ENCODE measurements around the gene DGKH. TPM values are rescaled to one million over a fixed set of nuclear protein-coding genes. Genes with fewer than 3 reads are reported as not detected.
"Not testable (repeated sequence)": the region's sequence is repeated elsewhere in the genome, so short reads cannot be mapped to it uniquely, and the experiment has no call there.

Gene DGKH
- total RNA-seq, 1 experiment from 2014 or later = 22.8 TPM

DNA sequence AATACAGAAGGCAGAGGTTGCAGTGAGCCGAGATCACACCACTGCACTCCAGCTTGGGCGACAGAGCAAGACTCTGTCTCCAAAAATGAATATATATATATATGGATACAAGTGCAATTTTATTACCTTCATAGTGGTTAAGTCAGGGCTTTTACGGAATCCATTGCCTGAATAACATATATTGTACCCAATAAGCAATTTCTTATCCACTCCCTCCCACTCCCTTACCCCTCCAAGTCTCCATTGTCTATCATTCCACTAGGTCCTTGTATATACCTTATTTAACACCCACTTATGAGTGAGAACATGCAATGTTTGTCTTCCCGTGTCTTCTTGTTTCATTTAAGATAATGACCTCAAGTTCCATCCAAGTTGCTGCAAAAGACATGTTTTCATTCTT is 175.2 kb downstream of the DGKH start:
- H3K27ac ChIP-seq (ENCODE audit: low read length) = no peak overlapping the region
- DNase-seq (ENCODE audit: low read depth, low spot score) (no peak), ATAC-seq (no peak)
- POLR2A ChIA-PET = no interaction called here
- no peaks in the 10 kb centered on the region for H3K4me1 ChIP-seq (ENCODE audit: control insufficient read depth, insufficient read depth, low read length)
- H3K36me3 ChIP-seq (ENCODE audit: control insufficient read depth, insufficient read depth, low read length) = peaks cover 6% of the 10 kb centered on the region; the same call in 1 of the 2 replicates
- no peaks in the 10 kb centered on the region for H3K9me3 ChIP-seq (ENCODE audit: control insufficient read depth, insufficient read depth, low read depth, low read length)
- BruUV-seq (replicated peaks) = no TSS peak
- TF ChIP-seq, protein P1, sequence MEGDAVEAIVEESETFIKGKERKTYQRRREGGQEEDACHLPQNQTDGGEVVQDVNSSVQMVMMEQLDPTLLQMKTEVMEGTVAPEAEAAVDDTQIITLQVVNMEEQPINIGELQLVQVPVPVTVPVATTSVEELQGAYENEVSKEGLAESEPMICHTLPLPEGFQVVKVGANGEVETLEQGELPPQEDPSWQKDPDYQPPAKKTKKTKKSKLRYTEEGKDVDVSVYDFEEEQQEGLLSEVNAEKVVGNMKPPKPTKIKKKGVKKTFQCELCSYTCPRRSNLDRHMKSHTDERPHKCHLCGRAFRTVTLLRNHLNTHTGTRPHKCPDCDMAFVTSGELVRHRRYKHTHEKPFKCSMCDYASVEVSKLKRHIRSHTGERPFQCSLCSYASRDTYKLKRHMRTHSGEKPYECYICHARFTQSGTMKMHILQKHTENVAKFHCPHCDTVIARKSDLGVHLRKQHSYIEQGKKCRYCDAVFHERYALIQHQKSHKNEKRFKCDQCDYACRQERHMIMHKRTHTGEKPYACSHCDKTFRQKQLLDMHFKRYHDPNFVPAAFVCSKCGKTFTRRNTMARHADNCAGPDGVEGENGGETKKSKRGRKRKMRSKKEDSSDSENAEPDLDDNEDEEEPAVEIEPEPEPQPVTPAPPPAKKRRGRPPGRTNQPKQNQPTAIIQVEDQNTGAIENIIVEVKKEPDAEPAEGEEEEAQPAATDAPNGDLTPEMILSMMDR (IDR thresholded peaks at IDR 0.05) = no peak
- no peak for TF ChIP-seq SIN3A (IDR thresholded peaks at IDR 0.05; ENCODE audit: borderline replicate concordance, insufficient read depth, low read depth, low read length)
- TF ChIP-seq POLR2AphosphoS5 (IDR thresholded peaks at IDR 0.05; ENCODE audit: low read depth, low read length) = no peak
- TF ChIP-seq TCF7L2 (IDR thresholded peaks at IDR 0.05; ENCODE audit: low read depth, low read length) = no peak
- TF ChIP-seq, protein P2, sequence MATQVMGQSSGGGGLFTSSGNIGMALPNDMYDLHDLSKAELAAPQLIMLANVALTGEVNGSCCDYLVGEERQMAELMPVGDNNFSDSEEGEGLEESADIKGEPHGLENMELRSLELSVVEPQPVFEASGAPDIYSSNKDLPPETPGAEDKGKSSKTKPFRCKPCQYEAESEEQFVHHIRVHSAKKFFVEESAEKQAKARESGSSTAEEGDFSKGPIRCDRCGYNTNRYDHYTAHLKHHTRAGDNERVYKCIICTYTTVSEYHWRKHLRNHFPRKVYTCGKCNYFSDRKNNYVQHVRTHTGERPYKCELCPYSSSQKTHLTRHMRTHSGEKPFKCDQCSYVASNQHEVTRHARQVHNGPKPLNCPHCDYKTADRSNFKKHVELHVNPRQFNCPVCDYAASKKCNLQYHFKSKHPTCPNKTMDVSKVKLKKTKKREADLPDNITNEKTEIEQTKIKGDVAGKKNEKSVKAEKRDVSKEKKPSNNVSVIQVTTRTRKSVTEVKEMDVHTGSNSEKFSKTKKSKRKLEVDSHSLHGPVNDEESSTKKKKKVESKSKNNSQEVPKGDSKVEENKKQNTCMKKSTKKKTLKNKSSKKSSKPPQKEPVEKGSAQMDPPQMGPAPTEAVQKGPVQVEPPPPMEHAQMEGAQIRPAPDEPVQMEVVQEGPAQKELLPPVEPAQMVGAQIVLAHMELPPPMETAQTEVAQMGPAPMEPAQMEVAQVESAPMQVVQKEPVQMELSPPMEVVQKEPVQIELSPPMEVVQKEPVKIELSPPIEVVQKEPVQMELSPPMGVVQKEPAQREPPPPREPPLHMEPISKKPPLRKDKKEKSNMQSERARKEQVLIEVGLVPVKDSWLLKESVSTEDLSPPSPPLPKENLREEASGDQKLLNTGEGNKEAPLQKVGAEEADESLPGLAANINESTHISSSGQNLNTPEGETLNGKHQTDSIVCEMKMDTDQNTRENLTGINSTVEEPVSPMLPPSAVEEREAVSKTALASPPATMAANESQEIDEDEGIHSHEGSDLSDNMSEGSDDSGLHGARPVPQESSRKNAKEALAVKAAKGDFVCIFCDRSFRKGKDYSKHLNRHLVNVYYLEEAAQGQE (IDR thresholded peaks at IDR 0.05; ENCODE audit: insufficient read depth in 1 of 2, low read depth in 2 of 2, low read length in 1 of 2) = no peak
- H3K27me3 ChIP-seq (ENCODE audit: control insufficient read depth, insufficient read depth, low read length) = no peaks in the 10 kb centered on the region
- in situ Hi-C loops (cut with HindIII; ENCODE audit: low pct_unique_long_range_greater_than_20kb, low sequenced_read_pairs) = no loop called here
- CTCF ChIA-PET = no interaction called here
- intact Hi-C loops (cut with micrococcal nuclease; ENCODE audit: unreplicated experiment) = no loop called here
- no peak overlapping the region for H3K4me3 ChIP-seq (ENCODE audit: low read depth in 2 of 2, low read length in 2 of 2)

GRCh38 chr13:42225051-42225450 is 176.6 kb downstream of the DGKH start:
- in situ Hi-C loops (cut with HindIII; ENCODE audit: low pct_unique_long_range_greater_than_20kb, low sequenced_read_pairs) (no loop called here), intact Hi-C loops (cut with micrococcal nuclease; ENCODE audit: unreplicated experiment) (no loop called here)
- H3K27me3 ChIP-seq (ENCODE audit: control insufficient read depth, insufficient read depth, low read length) = no peaks in the 10 kb centered on the region
- H3K9me3 ChIP-seq (ENCODE audit: control insufficient read depth, insufficient read depth, low read depth, low read length) = no peaks in the 10 kb centered on the region
- ChIA-PET POLR2A (interaction anchor here (0.7 kb wide), 1 partner anchor 26 kb away, joined by 7 read pairs; no protein-coding TSS in a partner anchor), CTCF (no interaction called here)
- DNase-seq (ENCODE audit: low read depth, low spot score) (no peak), ATAC-seq (no peak)
- H3K4me3 ChIP-seq (ENCODE audit: low read depth in 2 of 2, low read length in 2 of 2) = no peak overlapping the region
- peaks cover 2% of the 10 kb centered on the region; the same call in 1 of the 2 replicates for H3K36me3 ChIP-seq (ENCODE audit: control insufficient read depth, insufficient read depth, low read length)
- no peaks in the 10 kb centered on the region for H3K4me1 ChIP-seq (ENCODE audit: control insufficient read depth, insufficient read depth, low read length)
- no TSS peak for BruUV-seq (replicated peaks)
- no peak overlapping the region for H3K27ac ChIP-seq (ENCODE audit: low read length)
- TF ChIP-seq, protein P1 (IDR thresholded peaks at IDR 0.05) = no peak
- TF ChIP-seq SIN3A (IDR thresholded peaks at IDR 0.05; ENCODE audit: borderline replicate concordance, insufficient read depth, low read depth, low read length) (no peak), POLR2AphosphoS5 (IDR thresholded peaks at IDR 0.05; ENCODE audit: low read depth, low read length) (no peak), TCF7L2 (IDR thresholded peaks at IDR 0.05; ENCODE audit: low read depth, low read length) (no peak)
- TF ChIP-seq, protein P2 (IDR thresholded peaks at IDR 0.05; ENCODE audit: insufficient read depth in 1 of 2, low read depth in 2 of 2, low read length in 1 of 2) = no peak

DNA sequence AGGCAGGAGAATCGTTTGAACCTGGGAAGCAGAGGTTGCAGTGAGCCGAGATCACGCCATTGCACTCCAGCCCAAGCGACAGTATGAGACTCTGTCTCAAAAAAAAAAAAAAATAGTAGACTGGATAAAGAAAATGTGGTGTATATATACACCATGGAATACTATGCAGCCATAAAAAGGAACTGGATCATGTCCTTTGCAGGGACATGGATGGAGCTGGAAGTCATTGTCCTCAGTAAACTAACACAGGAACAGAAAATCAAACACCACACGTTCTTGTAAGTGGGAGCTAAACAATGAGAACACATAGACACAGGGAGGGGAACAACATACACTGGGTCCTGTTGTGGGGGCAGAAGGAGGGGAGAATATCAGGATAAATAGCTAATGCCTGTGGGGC is 178.3 kb downstream of the DGKH start:
- BruUV-seq (replicated peaks); POLR2A ChIA-PET; in situ Hi-C loops (cut with HindIII; ENCODE audit: low pct_unique_long_range_greater_than_20kb, low sequenced_read_pairs); H3K27me3 ChIP-seq (ENCODE audit: control insufficient read depth, insufficient read depth, low read length); CTCF ChIA-PET; H3K9me3 ChIP-seq (ENCODE audit: control insufficient read depth, insufficient read depth, low read depth, low read length); H3K36me3 ChIP-seq (ENCODE audit: control insufficient read depth, insufficient read depth, low read length); H3K4me3 ChIP-seq (ENCODE audit: low read depth in 2 of 2, low read length in 2 of 2); H3K27ac ChIP-seq (ENCODE audit: low read length); H3K4me1 ChIP-seq (ENCODE audit: control insufficient read depth, insufficient read depth, low read length); intact Hi-C loops (cut with micrococcal nuclease; ENCODE audit: unreplicated experiment); DNase-seq (ENCODE audit: low read depth, low spot score); ATAC-seq: not testable (repeated sequence)
